ENCODE results near the gene EGLN2.
A peak's percentile ranks its signal among the peaks of the same experiment; 100 is the strongest.
"Not testable (repeated sequence)": the region's sequence is repeated elsewhere in the genome, so short reads cannot be mapped to it uniquely, and the experiment has no call there.

Gene EGLN2

GRCh38 chr19:40805258-40805868 lies 6.4 kb downstream of the EGLN2 start:
- H3K9me3 ChIP-seq (replicated peaks; ENCODE audit: low read length), result no peaks in the 10 kb centered on the region
- H3K36me3 ChIP-seq (ENCODE audit: insufficient read depth, low read length), result peaks cover 79% of the 10 kb centered on the region
- peak overlapping the region; percentile 4 for H3K4me2 ChIP-seq (ENCODE audit: low read length)
- H3K9ac ChIP-seq (ENCODE audit: low read depth, low read length), result no peak overlapping the region
- no peak overlapping the region for H3K4me3 ChIP-seq (ENCODE audit: low read length)
- H3K27me3 ChIP-seq (ENCODE audit: control insufficient read depth, insufficient read depth, low read length), result no peaks in the 10 kb centered on the region
- peaks cover 53% of the 10 kb centered on the region for H3K4me1 ChIP-seq (ENCODE audit: control insufficient read depth, insufficient read depth, low read length)

- Histone ChIP-seq H3K36me3 (ENCODE audit: insufficient read depth, low read length) (peaks cover 68% of the 10 kb centered on the region), H3K4me2 (ENCODE audit: low read length) (peak overlapping the region; percentile 29), H3K4me1 (ENCODE audit: control insufficient read depth, insufficient read depth, low read length) (peaks cover 52% of the 10 kb centered on the region), H3K9ac (ENCODE audit: low read depth, low read length) (peak overlapping the region; percentile 17), H3K27me3 (ENCODE audit: control insufficient read depth, insufficient read depth, low read length) (no peaks in the 10 kb centered on the region), H3K4me3 (ENCODE audit: low read length) (peak overlapping the region; percentile 31), H3K9me3 (replicated peaks; ENCODE audit: low read length) (no peaks in the 10 kb centered on the region)
Observed at GRCh38 chr19:40806423-40807146, 7.6 kb downstream of the EGLN2 start.

- Histone ChIP-seq H3K4me3 (ENCODE audit: low read length) (no peak overlapping the region), H3K9ac (ENCODE audit: low read depth, low read length) (no peak overlapping the region), H3K27me3 (ENCODE audit: control insufficient read depth, insufficient read depth, low read length) (no peaks in the 10 kb centered on the region), H3K9me3 (replicated peaks; ENCODE audit: low read length) (no peaks in the 10 kb centered on the region), H3K4me1 (ENCODE audit: control insufficient read depth, insufficient read depth, low read length) (peaks cover 45% of the 10 kb centered on the region), H3K36me3 (ENCODE audit: insufficient read depth, low read length) (peaks cover 61% of the 10 kb centered on the region), H3K4me2 (ENCODE audit: low read length) (peak overlapping the region; percentile 29)
Observed at GRCh38 chr19:40807147-40808020, 8.4 kb downstream of the EGLN2 start.

GRCh38 chr19:40808021-40808325 lies 9.0 kb downstream of the EGLN2 start:
- no peak overlapping the region for H3K4me2 ChIP-seq (ENCODE audit: low read length)
- peaks cover 56% of the 10 kb centered on the region for H3K36me3 ChIP-seq (ENCODE audit: insufficient read depth, low read length)
- H3K4me1 ChIP-seq (ENCODE audit: control insufficient read depth, insufficient read depth, low read length), result peaks cover 43% of the 10 kb centered on the region
- no peak overlapping the region for H3K9ac ChIP-seq (ENCODE audit: low read depth, low read length)
- no peaks in the 10 kb centered on the region for H3K9me3 ChIP-seq (replicated peaks; ENCODE audit: low read length)
- no peaks in the 10 kb centered on the region for H3K27me3 ChIP-seq (ENCODE audit: control insufficient read depth, insufficient read depth, low read length)
- H3K4me3 ChIP-seq (ENCODE audit: low read length), result no peak overlapping the region

GRCh38 chr19:40808497-40808896 lies 9.5 kb downstream of the EGLN2 start:
- Histone ChIP-seq H3K4me3 (ENCODE audit: low read length) (no peak overlapping the region), H3K36me3 (ENCODE audit: insufficient read depth, low read length) (peaks cover 51% of the 10 kb centered on the region), H3K9me3 (replicated peaks; ENCODE audit: low read length) (no peaks in the 10 kb centered on the region), H3K4me2 (ENCODE audit: low read length) (no peak overlapping the region), H3K4me1 (ENCODE audit: control insufficient read depth, insufficient read depth, low read length) (peaks cover 41% of the 10 kb centered on the region), H3K9ac (ENCODE audit: low read depth, low read length) (no peak overlapping the region), H3K27me3 (ENCODE audit: control insufficient read depth, insufficient read depth, low read length) (no peaks in the 10 kb centered on the region)

- Histone ChIP-seq H3K4me3 (ENCODE audit: low read length) (no peak overlapping the region), H3K36me3 (ENCODE audit: insufficient read depth, low read length) (peaks cover 40% of the 10 kb centered on the region), H3K4me1 (ENCODE audit: control insufficient read depth, insufficient read depth, low read length) (peaks cover 35% of the 10 kb centered on the region), H3K9me3 (replicated peaks; ENCODE audit: low read length) (no peaks in the 10 kb centered on the region), H3K9ac (ENCODE audit: low read depth, low read length) (no peak overlapping the region), H3K27me3 (ENCODE audit: control insufficient read depth, insufficient read depth, low read length) (no peaks in the 10 kb centered on the region), H3K4me2 (ENCODE audit: low read length) (peak overlapping the region; percentile 89)
Observed at GRCh38 chr19:40809358-40810086, 10.5 kb downstream of the EGLN2 start.

- H3K9ac ChIP-seq (ENCODE audit: low read depth, low read length), result no peak overlapping the region
- peaks cover 36% of the 10 kb centered on the region for H3K36me3 ChIP-seq (ENCODE audit: insufficient read depth, low read length)
- peaks cover 29% of the 10 kb centered on the region for H3K4me1 ChIP-seq (ENCODE audit: control insufficient read depth, insufficient read depth, low read length)
- no peaks in the 10 kb centered on the region for H3K27me3 ChIP-seq (ENCODE audit: control insufficient read depth, insufficient read depth, low read length)
- no peaks in the 10 kb centered on the region for H3K9me3 ChIP-seq (replicated peaks; ENCODE audit: low read length)
- peak overlapping the region; percentile 89 for H3K4me2 ChIP-seq (ENCODE audit: low read length)
- no peak overlapping the region for H3K4me3 ChIP-seq (ENCODE audit: low read length)
Observed at GRCh38 chr19:40810160-40810559, 11.2 kb downstream of the EGLN2 start.

- Histone ChIP-seq H3K4me1 (ENCODE audit: control insufficient read depth, insufficient read depth, low read length) (peaks cover 28% of the 10 kb centered on the region), H3K4me3 (ENCODE audit: low read length) (peak overlapping the region; percentile 73), H3K4me2 (ENCODE audit: low read length) (peak overlapping the region; percentile 89), H3K36me3 (ENCODE audit: insufficient read depth, low read length) (peaks cover 30% of the 10 kb centered on the region)
- H3K9me3 ChIP-seq (replicated peaks; ENCODE audit: low read length); H3K9ac ChIP-seq (ENCODE audit: low read depth, low read length); H3K27me3 ChIP-seq (ENCODE audit: control insufficient read depth, insufficient read depth, low read length): not testable (repeated sequence)
Observed at GRCh38 chr19:40810649-40811408, 11.8 kb downstream of the EGLN2 start.

GRCh38 chr19:40811478-40812341 lies 12.7 kb downstream of the EGLN2 start:
- Histone ChIP-seq H3K4me2 (ENCODE audit: low read length) (peak overlapping the region; percentile 89), H3K4me1 (ENCODE audit: control insufficient read depth, insufficient read depth, low read length) (peaks cover 20% of the 10 kb centered on the region), H3K9me3 (replicated peaks; ENCODE audit: low read length) (no peaks in the 10 kb centered on the region), H3K27me3 (ENCODE audit: control insufficient read depth, insufficient read depth, low read length) (no peaks in the 10 kb centered on the region), H3K4me3 (ENCODE audit: low read length) (peak overlapping the region; percentile 20), H3K36me3 (ENCODE audit: insufficient read depth, low read length) (peaks cover 30% of the 10 kb centered on the region), H3K9ac (ENCODE audit: low read depth, low read length) (no peak overlapping the region)

GRCh38 chr19:40812571-40812970 lies 13.6 kb downstream of the EGLN2 start:
- not testable (repeated sequence) for H3K27me3 ChIP-seq (ENCODE audit: control insufficient read depth, insufficient read depth, low read length); H3K9me3 ChIP-seq (replicated peaks; ENCODE audit: low read length); H3K4me2 ChIP-seq (ENCODE audit: low read length); H3K4me3 ChIP-seq (ENCODE audit: low read length); H3K9ac ChIP-seq (ENCODE audit: low read depth, low read length)
- H3K36me3 ChIP-seq (ENCODE audit: insufficient read depth, low read length), result peaks cover 24% of the 10 kb centered on the region
- peaks cover 19% of the 10 kb centered on the region for H3K4me1 ChIP-seq (ENCODE audit: control insufficient read depth, insufficient read depth, low read length)
